Common myeloid progenitor, CD34-positive (primary cell): Measurements from ENCODE around the gene LYRM4.

Experiments
- CTCF ChIA-PET: fragments of 350-600 bp; sonication (Branson Sonifier 250); formaldehyde crosslinking; loops from one replicate; lab custom pipeline; 2021; ENCODE audit warnings: antibody characterized with exemption; lab: Charles Lee
- POLR2A ChIA-PET: fragments of 350-600 bp; sonication (Branson Sonifier 250); formaldehyde crosslinking; loops from one replicate; lab custom pipeline; 2021; ENCODE audit warnings: antibody characterized with exemption; lab: Charles Lee
- DNase-seq, 3 donors: peaks; one replicate each; pipeline versions ENCODE4 v3.0.0 to v3.0.0-alpha.2; 2013
- H3K27ac ChIP-seq, 2 experiments: 1 replicate in 1 of 2; 2 replicates in 1 of 2; pipeline ENCODE4 v1.7.0; 2013; ENCODE audit warnings: inconsistent platforms in 2 of 2, low read length in 2 of 2, mild to moderate bottlenecking in 2 of 2, low read depth in 1 of 2, moderate library complexity in 1 of 2; ENCODE audit not compliant: severe bottlenecking in 2 of 2, insufficient read depth in 1 of 2, poor library complexity in 1 of 2
- H3K27me3 ChIP-seq, 5 experiments: replicated peaks in 2 of 5; 1 replicate in 3 of 5; 2 replicates in 2 of 5; pipeline versions ENCODE4 v1.6.1 to v1.7.0; 2013; ENCODE audit warnings: low read length in 4 of 5, mild to moderate bottlenecking in 2 of 5, moderate library complexity in 2 of 5, inconsistent platforms in 1 of 5; ENCODE audit not compliant: insufficient read depth in 5 of 5, control insufficient read depth in 4 of 5
- H3K36me3 ChIP-seq, 4 experiments: 1 replicate in 2 of 4; 2 replicates in 2 of 4; pipeline versions ENCODE4 v1.6.1 to v1.7.0; 2013; ENCODE audit warnings: low read length in 3 of 4, control low read depth in 1 of 4, mild to moderate bottlenecking in 1 of 4; ENCODE audit not compliant: control insufficient read depth in 4 of 4, insufficient read depth in 4 of 4
- H3K4me1 ChIP-seq, 4 experiments: 1 replicate in 3 of 4; 2 replicates in 1 of 4; pipeline versions ENCODE4 v1.6.1 to v1.7.1; 2013; ENCODE audit warnings: low read length in 3 of 4, mild to moderate bottlenecking in 3 of 4, control low read depth in 1 of 4, inconsistent platforms in 1 of 4, moderate library complexity in 1 of 4; ENCODE audit not compliant: control insufficient read depth in 4 of 4, insufficient read depth in 4 of 4; ENCODE audit errors: control extremely low read depth in 1 of 4
- H3K4me3 ChIP-seq, 7 experiments: 1 replicate in 4 of 7; 2 replicates in 3 of 7; pipeline versions ENCODE4 v1.5.1 to v1.7.0; 2013; ENCODE audit warnings: mild to moderate bottlenecking in 7 of 7, low read length in 6 of 7, moderate library complexity in 6 of 7, inconsistent platforms in 2 of 7, low read depth in 2 of 7, control low read depth in 1 of 7; ENCODE audit not compliant: insufficient read depth in 4 of 7, control insufficient read depth in 1 of 7; ENCODE audit errors: extremely low read depth in 1 of 7
- H3K9me3 ChIP-seq, 5 experiments: 1 replicate in 4 of 5; 2 replicates in 1 of 5; pipeline versions ENCODE4 v1.6.1 to v1.7.1; 2013; ENCODE audit warnings: low read length in 4 of 5, mild to moderate bottlenecking in 2 of 5, inconsistent platforms in 1 of 5, low read depth in 1 of 5, moderate library complexity in 1 of 5; ENCODE audit not compliant: control insufficient read depth in 4 of 5, insufficient read depth in 2 of 5; ENCODE audit errors: control extremely low read depth in 1 of 5
- WGBS: methylation state at CpG from one replicate; pipeline ENCODE4 v1.1.5; 2013; ENCODE audit not compliant: insufficient coverage; 5-methylcytosine and 5-hydroxymethylcytosine counted together

LYRM4 gene

GRCh38 chr6:5084360-5084780, 176.4 kb downstream of the LYRM4 start:
- peaks cover 0 to 28% (median 25%) of the 10 kb centered on the region in 4 experiments for H3K4me1 ChIP-seq
- ChIA-PET POLR2A (no interaction called here), CTCF (no interaction called here)
- no peak overlapping the region for H3K27ac ChIP-seq
- 3% methylated on average over 24 of the region's 57 CpGs for WGBS
- peak in 1 of 3 donors; percentile 37 for DNase-seq
- H3K36me3 ChIP-seq = no peaks in the 10 kb centered on the region
- peaks cover 0 to 6% (median 0%) of the 10 kb centered on the region in 5 experiments for H3K9me3 ChIP-seq
- H3K27me3 ChIP-seq = peaks cover 5 to 73% (median 38%) of the 10 kb centered on the region in 5 experiments
- peak overlapping the region; percentile 37 to 79 (median 63) for H3K4me3 ChIP-seq

DNA sequence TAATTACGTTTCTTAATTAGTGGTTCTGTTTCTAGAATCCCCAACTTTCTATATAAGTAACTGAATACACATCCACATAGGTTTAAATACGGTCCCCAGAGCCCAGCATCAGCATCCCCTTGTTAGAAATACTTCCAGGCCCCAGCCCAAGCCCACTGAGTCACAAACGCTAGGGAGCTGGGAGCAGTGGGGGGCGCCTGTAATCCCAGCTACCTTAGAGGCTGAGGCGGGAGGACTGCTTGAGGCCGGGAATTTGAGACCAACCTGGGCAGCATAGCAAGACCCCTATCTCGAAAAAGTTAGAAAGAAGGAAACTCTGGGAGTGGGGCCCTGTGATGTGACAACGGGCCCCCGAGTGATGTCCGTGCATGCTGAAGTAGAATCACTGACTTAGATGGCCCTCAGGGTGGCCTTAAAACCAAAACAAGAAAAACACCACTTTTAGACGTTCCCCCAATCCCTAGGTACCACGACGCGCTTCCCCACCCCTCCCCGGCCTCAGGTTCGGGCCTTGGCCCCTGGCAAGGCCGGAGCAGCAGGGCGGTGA, 176.9 kb downstream of the LYRM4 start:
- POLR2A ChIA-PET = no interaction called here
- Histone ChIP-seq H3K36me3 (no peaks in the 10 kb centered on the region), H3K4me1 (peaks cover 0 to 28% (median 25%) of the 10 kb centered on the region in 4 experiments), H3K27me3 (peaks cover 5 to 73% (median 37%) of the 10 kb centered on the region in 5 experiments), H3K27ac (no peak overlapping the region), H3K4me3 (peak overlapping the region in 6 of 7 experiments; percentile 55 to 79 (median 67)), H3K9me3 (peaks cover 0 to 9% (median 2%) of the 10 kb centered on the region in 5 experiments)
- WGBS = 52% methylated on average over 13 of the region's 18 CpGs
- CTCF ChIA-PET = no interaction called here
- DNase-seq = peak in 1 of 3 donors; percentile 18

GRCh38 chr6:5083307-5083583, 177.5 kb downstream of the LYRM4 start:
- Histone ChIP-seq H3K27me3 (peaks cover 5 to 67% (median 31%) of the 10 kb centered on the region in 5 experiments), H3K4me1 (peaks cover 0 to 28% (median 25%) of the 10 kb centered on the region in 4 experiments), H3K27ac (no peak overlapping the region), H3K9me3 (peaks cover 0 to 11% (median 6%) of the 10 kb centered on the region in 5 experiments), H3K36me3 (no peaks in the 10 kb centered on the region), H3K4me3 (no peak overlapping the region)
- ChIA-PET CTCF (no interaction called here), POLR2A (no interaction called here)
- WGBS = 50% methylated on average over 4 of the region's 4 CpGs
- DNase-seq = no peak

GRCh38 chr6:5082487-5083306, 178.1 kb downstream of the LYRM4 start:
- H3K9me3 ChIP-seq = peaks cover 0 to 11% (median 6%) of the 10 kb centered on the region in 5 experiments
- no peak overlapping the region for H3K27ac ChIP-seq
- no peaks in the 10 kb centered on the region for H3K36me3 ChIP-seq
- no peak for DNase-seq
- POLR2A ChIA-PET = no interaction called here
- WGBS = 98% methylated on average over 6 of the region's 12 CpGs
- H3K27me3 ChIP-seq = peaks cover 5 to 63% (median 28%) of the 10 kb centered on the region in 5 experiments
- CTCF ChIA-PET = no interaction called here
- peaks cover 0 to 28% (median 25%) of the 10 kb centered on the region in 4 experiments for H3K4me1 ChIP-seq
- H3K4me3 ChIP-seq = no peak overlapping the region

GRCh38 chr6:5081955-5082354, 178.8 kb downstream of the LYRM4 start:
- ChIA-PET CTCF (no interaction called here), POLR2A (no interaction called here)
- H3K36me3 ChIP-seq = no peaks in the 10 kb centered on the region
- no peak for DNase-seq
- no peak overlapping the region for H3K4me3 ChIP-seq
- H3K27ac ChIP-seq = no peak overlapping the region
- H3K9me3 ChIP-seq = peaks cover 0 to 11% (median 6%) of the 10 kb centered on the region in 5 experiments
- 87% methylated on average over 3 of the region's 4 CpGs for WGBS
- H3K27me3 ChIP-seq = peaks cover 5 to 56% (median 21%) of the 10 kb centered on the region in 5 experiments
- peaks cover 0 to 28% (median 25%) of the 10 kb centered on the region in 4 experiments for H3K4me1 ChIP-seq

DNA sequence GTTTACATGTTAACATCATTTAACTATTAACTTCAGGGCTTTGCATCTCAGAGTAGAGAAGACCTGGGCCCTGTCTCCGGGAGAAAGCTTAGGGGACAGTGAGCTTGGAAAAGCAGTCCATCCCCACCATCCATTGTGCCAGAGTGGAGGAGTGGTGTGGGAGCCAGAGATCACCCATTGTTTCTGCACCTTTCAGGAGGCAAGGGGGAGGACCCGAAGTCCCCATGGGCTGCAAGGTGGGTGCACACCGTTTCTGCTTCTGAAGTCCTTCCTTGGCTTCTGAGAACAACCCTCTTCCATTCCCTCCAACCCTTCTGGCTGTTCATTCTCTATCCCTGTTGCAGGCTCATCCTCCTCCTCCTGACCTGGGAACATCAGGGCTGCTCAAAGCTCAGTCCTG, 179.6 kb downstream of the LYRM4 start:
- ChIA-PET CTCF (no interaction called here), POLR2A (no interaction called here)
- Histone ChIP-seq H3K27ac (no peak overlapping the region), H3K36me3 (no peaks in the 10 kb centered on the region), H3K4me1 (peaks cover 0 to 23% (median 22%) of the 10 kb centered on the region in 4 experiments), H3K9me3 (peaks cover 0 to 11% (median 6%) of the 10 kb centered on the region in 5 experiments), H3K27me3 (peaks cover 5 to 48% (median 14%) of the 10 kb centered on the region in 5 experiments), H3K4me3 (no peak overlapping the region)
- DNase-seq = no peak
- 100% methylated on average over 3 of the region's 3 CpGs for WGBS

GRCh38 chr6:5080574-5080973, 180.2 kb downstream of the LYRM4 start:
- WGBS = 63% methylated on average over 3 of the region's 3 CpGs
- Histone ChIP-seq H3K27me3 (peaks cover 5 to 42% (median 10%) of the 10 kb centered on the region in 5 experiments), H3K27ac (no peak overlapping the region), H3K4me3 (no peak overlapping the region), H3K4me1 (peaks cover 0 to 17% (median 15%) of the 10 kb centered on the region in 4 experiments), H3K9me3 (peaks cover 0 to 11% (median 6%) of the 10 kb centered on the region in 5 experiments), H3K36me3 (no peaks in the 10 kb centered on the region)
- ChIA-PET POLR2A (no interaction called here), CTCF (no interaction called here)
- DNase-seq = no peak
